DOHH2 (cell line): Measurements from ENCODE around the gene AK3.

Experiments used
- H3F3A ChIP-seq: fragments of 200-600 bp; sonication (generic), shearing (Covaris generic); 2 replicates; pipeline ENCODE4 v1.6.0; 2016; ENCODE audit warnings: antibody characterized with exemption, mild to moderate bottlenecking; ENCODE audit not compliant: control insufficient read depth, insufficient read depth
- H3K27ac ChIP-seq: fragments of 200-600 bp; sonication (generic); 2 replicates; pipeline ENCODE4 v1.5.1; 2014; ENCODE audit warnings: low read depth, mild to moderate bottlenecking, low read length, moderate library complexity
- H3K27me3 ChIP-seq: fragments of 200-600 bp; sonication (generic); 2 replicates; pipeline ENCODE4 v1.6.1; 2014; ENCODE audit warnings: mild to moderate bottlenecking, low read length, mixed read lengths; ENCODE audit not compliant: control insufficient read depth
- H3K36me3 ChIP-seq: fragments of 200-600 bp; sonication (generic); 2 replicates; pipeline ENCODE4 v1.6.1; 2014; ENCODE audit warnings: mild to moderate bottlenecking, low read length, moderate library complexity, mixed read lengths; ENCODE audit not compliant: control insufficient read depth
- H3K4me1 ChIP-seq: fragments of 200-600 bp; sonication (generic); 2 replicates; pipeline ENCODE4 v1.6.1; 2014; ENCODE audit warnings: mild to moderate bottlenecking, low read length, mixed read lengths; ENCODE audit not compliant: control insufficient read depth
- H3K4me2 ChIP-seq: fragments of 200-600 bp; sonication (generic); 2 replicates; pipeline ENCODE4 v1.6.0; 2014; ENCODE audit warnings: mild to moderate bottlenecking, low read length, moderate library complexity
- H3K4me3 ChIP-seq: fragments of 200-600 bp; sonication (generic); 2 replicates; pipeline ENCODE4 v1.5.1; 2014; ENCODE audit warnings: mild to moderate bottlenecking, low read length, mixed read lengths
- H3K79me2 ChIP-seq: fragments of 200-600 bp; sonication (generic); 2 replicates; pipeline ENCODE4 v1.6.1; 2014; ENCODE audit warnings: mild to moderate bottlenecking, low read length, mixed read lengths; ENCODE audit not compliant: control insufficient read depth
- H3K9me2 ChIP-seq: fragments of 200-600 bp; sonication (generic); replicated peaks from 2 replicates; pipeline ENCODE4 v1.6.1; 2014; ENCODE audit warnings: mild to moderate bottlenecking, low read length, mixed read lengths; ENCODE audit not compliant: control insufficient read depth
- H3K9me3 ChIP-seq: fragments of 200-600 bp; sonication (generic); 2 replicates; pipeline ENCODE4 v1.6.1; 2014; ENCODE audit warnings: antibody characterized with exemption, low read length, mixed read lengths; ENCODE audit not compliant: control insufficient read depth, insufficient read depth
- H4K20me1 ChIP-seq: fragments of 200-600 bp; sonication (generic); 2 replicates; pipeline ENCODE4 v1.6.0; 2014; ENCODE audit warnings: low read depth, mild to moderate bottlenecking, antibody characterized with exemption, low read length, moderate library complexity; ENCODE audit not compliant: control insufficient read depth, insufficient read depth
- EZH2phosphoT487 ChIP-seq: fragments of 200-600 bp; sonication (generic); IDR thresholded peaks from 2 replicates; pipeline ENCODE4 v1.6.1; 2017; ENCODE audit warnings: borderline replicate concordance, mild to moderate bottlenecking, antibody characterized with exemption, low read length, moderate library complexity, mixed read lengths
- TF ChIP-seq, protein P1 (sequence below): fragments of 200-600 bp; sonication (generic); IDR thresholded peaks from one replicate; pipeline ENCODE4 v1.5.1; 2014; ENCODE audit warnings: antibody characterized with exemption, mild to moderate bottlenecking, low read depth, low read length; ENCODE audit not compliant: poor library complexity, severe bottlenecking

AK3 gene

DNA sequence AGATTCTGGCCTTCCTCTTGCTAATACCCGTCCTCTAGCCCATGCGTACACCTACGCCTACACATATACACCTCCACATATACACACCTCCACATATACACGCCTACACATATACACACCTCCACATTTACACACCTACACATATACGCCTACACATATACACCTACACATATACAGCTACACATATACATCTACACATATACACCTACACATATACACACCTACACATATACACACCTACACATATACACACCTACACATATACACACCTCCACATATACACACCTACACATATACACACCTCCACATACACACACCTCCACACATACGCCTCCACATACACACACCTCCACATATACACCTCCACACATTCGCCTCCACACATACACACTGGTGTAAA lies 27.2 kb downstream of the AK3 start:
- TF ChIP-seq EZH2phosphoT487 = no peak
- TF ChIP-seq, protein P1, sequence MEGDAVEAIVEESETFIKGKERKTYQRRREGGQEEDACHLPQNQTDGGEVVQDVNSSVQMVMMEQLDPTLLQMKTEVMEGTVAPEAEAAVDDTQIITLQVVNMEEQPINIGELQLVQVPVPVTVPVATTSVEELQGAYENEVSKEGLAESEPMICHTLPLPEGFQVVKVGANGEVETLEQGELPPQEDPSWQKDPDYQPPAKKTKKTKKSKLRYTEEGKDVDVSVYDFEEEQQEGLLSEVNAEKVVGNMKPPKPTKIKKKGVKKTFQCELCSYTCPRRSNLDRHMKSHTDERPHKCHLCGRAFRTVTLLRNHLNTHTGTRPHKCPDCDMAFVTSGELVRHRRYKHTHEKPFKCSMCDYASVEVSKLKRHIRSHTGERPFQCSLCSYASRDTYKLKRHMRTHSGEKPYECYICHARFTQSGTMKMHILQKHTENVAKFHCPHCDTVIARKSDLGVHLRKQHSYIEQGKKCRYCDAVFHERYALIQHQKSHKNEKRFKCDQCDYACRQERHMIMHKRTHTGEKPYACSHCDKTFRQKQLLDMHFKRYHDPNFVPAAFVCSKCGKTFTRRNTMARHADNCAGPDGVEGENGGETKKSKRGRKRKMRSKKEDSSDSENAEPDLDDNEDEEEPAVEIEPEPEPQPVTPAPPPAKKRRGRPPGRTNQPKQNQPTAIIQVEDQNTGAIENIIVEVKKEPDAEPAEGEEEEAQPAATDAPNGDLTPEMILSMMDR = no peak
- H3K4me2 ChIP-seq = no peak overlapping the region
- H3K27ac ChIP-seq = no peak overlapping the region
- 0 out of 2 replicates have a peak, but pooled peaks cover 8% of the 10 kb centered on the region for H3F3A ChIP-seq
- H4K20me1 ChIP-seq = no peaks in the 10 kb centered on the region; the same call in 1 of the 2 replicates
- H3K79me2 ChIP-seq = no peaks in the 10 kb centered on the region
- H3K9me3 ChIP-seq = no peaks in the 10 kb centered on the region
- no peaks in the 10 kb centered on the region for H3K9me2 ChIP-seq
- no peaks in the 10 kb centered on the region for H3K27me3 ChIP-seq
- H3K4me3 ChIP-seq = no peak overlapping the region
- no peaks in the 10 kb centered on the region for H3K4me1 ChIP-seq
- peaks cover 87% of the 10 kb centered on the region for H3K36me3 ChIP-seq

DNA sequence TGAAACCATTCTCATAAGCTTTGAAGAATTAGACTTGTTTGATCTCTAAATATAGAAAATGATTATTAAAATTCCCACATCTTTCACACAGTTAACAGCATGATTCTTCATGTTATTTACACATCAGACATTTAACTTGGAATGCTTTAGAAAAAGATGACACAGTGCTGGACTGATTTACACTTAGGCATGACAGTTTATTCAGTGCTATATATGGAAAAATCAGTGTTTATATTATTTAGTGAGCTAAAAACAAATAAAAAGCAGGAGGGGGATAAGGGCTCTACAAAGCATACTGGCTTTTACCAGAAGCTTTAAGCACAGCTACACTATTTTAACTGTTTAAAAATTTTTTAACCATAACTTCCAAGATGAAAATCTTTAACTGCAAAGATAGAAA lies 31.6 kb downstream of the AK3 start:
- Histone ChIP-seq H3K79me2 (no peaks in the 10 kb centered on the region), H3K36me3 (peaks cover 71% of the 10 kb centered on the region), H3K27me3 (no peaks in the 10 kb centered on the region), H4K20me1 (no peaks in the 10 kb centered on the region; the same call in 1 of the 2 replicates), H3K27ac (no peak overlapping the region), H3K9me3 (no peaks in the 10 kb centered on the region), H3F3A (peaks cover 6% of the 10 kb centered on the region; the same call in 1 of the 2 replicates), H3K4me1 (no peaks in the 10 kb centered on the region), H3K4me2 (no peak overlapping the region), H3K4me3 (no peak overlapping the region), H3K9me2 (no peaks in the 10 kb centered on the region)
- no peak for TF ChIP-seq EZH2phosphoT487
- TF ChIP-seq, protein P1 = no peak

DNA sequence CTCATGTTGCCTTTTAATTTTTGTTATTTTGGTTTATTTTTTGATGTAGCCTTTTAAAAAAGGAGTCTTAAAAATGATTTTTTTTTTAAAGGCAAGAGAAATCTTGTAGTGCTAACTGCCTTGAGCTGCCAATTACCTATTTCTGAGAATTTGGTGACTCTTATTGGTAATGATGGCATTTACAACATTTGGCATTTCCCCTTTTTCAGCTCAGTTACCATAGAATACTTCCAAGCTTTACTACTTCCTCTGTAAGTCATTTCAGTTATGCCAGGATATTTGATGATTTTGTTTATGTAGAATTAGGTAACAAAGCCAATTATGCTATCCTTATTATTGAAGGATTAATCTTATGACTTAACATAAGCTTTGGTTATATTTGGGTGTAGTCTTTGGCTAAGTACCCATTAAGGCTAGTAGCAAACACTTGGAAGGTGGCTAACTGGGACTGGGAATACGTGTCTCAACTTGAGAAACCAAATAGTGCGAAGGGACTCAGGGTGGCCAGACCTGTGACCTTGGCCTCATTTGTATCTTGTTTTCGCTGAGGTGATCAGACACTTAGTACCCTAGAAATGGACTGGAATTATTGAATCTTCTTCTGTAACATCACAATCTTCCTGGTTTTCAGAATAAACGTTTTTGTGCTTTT lies 33.9 kb downstream of the AK3 start:
- H3K79me2 ChIP-seq = no peaks in the 10 kb centered on the region
- H3K4me2 ChIP-seq = no peak overlapping the region
- H3K4me3 ChIP-seq = no peak overlapping the region
- no peak overlapping the region for H3K27ac ChIP-seq
- TF ChIP-seq, protein P1 = no peak
- TF ChIP-seq EZH2phosphoT487 = no peak
- H4K20me1 ChIP-seq = no peaks in the 10 kb centered on the region; the same call in 1 of the 2 replicates
- H3K4me1 ChIP-seq = no peaks in the 10 kb centered on the region
- no peaks in the 10 kb centered on the region for H3K27me3 ChIP-seq
- no peaks in the 10 kb centered on the region for H3K9me2 ChIP-seq
- H3K9me3 ChIP-seq = no peaks in the 10 kb centered on the region
- H3K36me3 ChIP-seq = peaks cover 69% of the 10 kb centered on the region
- H3F3A ChIP-seq = peaks cover 2% of the 10 kb centered on the region; the same call in 1 of the 2 replicates
